Left lung (tissue), 10 donors: Measurements from ENCODE around the gene GLRA1. TPM values are rescaled to one million over a fixed set of nuclear protein-coding genes. Genes with fewer than 3 reads are reported as not detected.
"Not testable (repeated sequence)": the region's sequence is repeated elsewhere in the genome, so short reads cannot be mapped to it uniquely, and the experiment has no call there.

Experiments used
- ATAC-seq: fragments of 200-7000 bp; cut with Tn5 transposase; one replicate; pipeline ENCODE4 v1.9.1; 2020; ENCODE audit warnings: moderate library complexity
- DNase-seq, 4 donors: peaks; one replicate each; pipeline ENCODE4 v3.0.0-alpha.2; 2013 to 2020
- H3K27ac ChIP-seq, 2 donors: fragments of 200-600 bp; sonication (generic) in 1 of 2; one replicate each; pipeline versions ENCODE4 v1.5.0 to v1.8.0; 2020 to 2021
- H3K27me3 ChIP-seq, 2 donors: fragments of 200-600 bp; sonication (generic) in 1 of 2; one replicate each; pipeline versions ENCODE4 v1.5.0 to v1.8.0; 2020 to 2021
- H3K36me3 ChIP-seq, 2 donors: fragments of 200-600 bp; sonication (generic) in 1 of 2; one replicate each; pipeline versions ENCODE4 v1.5.0 to v1.8.0; 2020 to 2021
- H3K4me1 ChIP-seq, 2 donors: fragments of 200-600 bp; one replicate each; pipeline ENCODE4 v1.8.0; 2021
- H3K4me3 ChIP-seq, 2 donors: fragments of 200-600 bp; sonication (generic) in 1 of 2; one replicate each; pipeline versions ENCODE4 v1.5.0 to v1.8.0; 2020 to 2021; ENCODE audit warnings: mild to moderate bottlenecking in 1 of 2
- H3K9me3 ChIP-seq, 2 donors: fragments of 200-600 bp; sonication (generic) in 1 of 2; one replicate each; pipeline versions ENCODE4 v1.5.0 to v1.8.0; 2020 to 2021
- CTCF ChIP-seq, 2 donors: fragments of 200-600 bp; sonication (generic) in 1 of 2; IDR thresholded peaks; one replicate each; pipeline versions ENCODE4 v1.5.0 to v1.8.0; 2021; ENCODE audit warnings: antibody characterized with exemption in 2 of 2
- intact Hi-C, 2 donors: fragments of 100-400 bp; cut with DNase I; formaldehyde crosslinking; loops; one replicate each; pipeline versions ENCODE4 v1.11.2 to v1.14.2; 2022
- polyA plus RNA-seq, 6 donors: library from polyadenylated mRNA; unstranded; fragments of 120-200 nt; gene quantifications; one replicate each; pipeline ENCODE4 v1.2.1, GENCODE V29; 2013; ENCODE audit not compliant: insufficient read length in 6 of 6
- total RNA-seq, 2 donors: library from RNA; stranded (reverse); fragmentation: NEBNext Ultra II Directional; extraction: Animal tissue kit (Norgen Biotek cat#: 25700); gene quantifications; one replicate each; pipeline ENCODE4 v1.2.1, GENCODE V29; 2021
- donor health status: DM: no; HTN: yes; CAD: no.
- donor health status: DM: no; HTN: no; CAD: no.

The GLRA1 gene
- total and polyA plus RNA-seq, 8 donors, result 0.08 to 0.10 TPM; not detected in 6

- TF ChIP-seq CTCF (IDR thresholded peaks at IDR 0.05), result no peak
These were observed 140.5 kb downstream of the GLRA1 start for GRCh38 chr5:151784141-151784540.

GRCh38 chr5:151783664-151784063, 141.0 kb downstream of the GLRA1 start:
- ATAC-seq, H3K4me3 ChIP-seq, DNase-seq, H3K27me3 ChIP-seq, H3K9me3 ChIP-seq, intact Hi-C loops, H3K27ac ChIP-seq: not testable (repeated sequence)
- H3K4me1 ChIP-seq, result peaks cover 3 to 63% of the 10 kb centered on the region in 2 donors
- peaks cover 0 to 29% of the 10 kb centered on the region in 2 donors for H3K36me3 ChIP-seq

More at GRCh38 chr5:151784141-151784540, 140.5 kb downstream of the GLRA1 start:
- Histone ChIP-seq H3K4me3 (no peak overlapping the region), H3K36me3 (peaks cover 0 to 29% of the 10 kb centered on the region in 2 donors), H3K9me3 (no peaks in the 10 kb centered on the region), H3K27ac (no peak overlapping the region), H3K27me3 (no peaks in the 10 kb centered on the region), H3K4me1 (peaks cover 3 to 59% of the 10 kb centered on the region in 2 donors)
- DNase-seq (no peak), ATAC-seq (no peak)
- intact Hi-C loops, result no loop called here

- peaks cover 3 to 83% of the 10 kb centered on the region in 2 donors for H3K4me1 ChIP-seq
These were observed 143.4 kb downstream of the GLRA1 start for GRCh38 chr5:151781201-151781600.

GRCh38 chr5:151780348-151780747, 144.3 kb downstream of the GLRA1 start:
- intact Hi-C loops, result no loop called here
- peaks cover 4 to 84% of the 10 kb centered on the region in 2 donors for H3K4me1 ChIP-seq
- no peak for TF ChIP-seq CTCF (IDR thresholded peaks at IDR 0.05)
- DNase-seq (no peak), ATAC-seq (no peak)
- H3K4me3 ChIP-seq, result no peak overlapping the region
- H3K27me3 ChIP-seq, result no peaks in the 10 kb centered on the region
- peaks cover 0 to 20% of the 10 kb centered on the region in 2 donors for H3K36me3 ChIP-seq
- H3K9me3 ChIP-seq, result no peaks in the 10 kb centered on the region
- H3K27ac ChIP-seq, result no peak overlapping the region

More at GRCh38 chr5:151781201-151781600, 143.4 kb downstream of the GLRA1 start:
- H3K4me3 ChIP-seq, result no peak overlapping the region
- peaks cover 0 to 20% of the 10 kb centered on the region in 2 donors for H3K36me3 ChIP-seq
- H3K27me3 ChIP-seq, result no peaks in the 10 kb centered on the region
- no peak for TF ChIP-seq CTCF (IDR thresholded peaks at IDR 0.05)
- DNase-seq (no peak), ATAC-seq (no peak)
- intact Hi-C loops, result no loop called here
- no peaks in the 10 kb centered on the region for H3K9me3 ChIP-seq
- no peak overlapping the region for H3K27ac ChIP-seq

GRCh38 chr5:151779531-151780125, 145.0 kb downstream of the GLRA1 start:
- intact Hi-C loops, result no loop called here
- H3K9me3 ChIP-seq, result no peaks in the 10 kb centered on the region
- H3K4me1 ChIP-seq, result peaks cover 11 to 84% of the 10 kb centered on the region in 2 donors
- no peak for TF ChIP-seq CTCF (IDR thresholded peaks at IDR 0.05)
- no peaks in the 10 kb centered on the region for H3K27me3 ChIP-seq
- H3K36me3 ChIP-seq, result peaks cover 0 to 20% of the 10 kb centered on the region in 2 donors
- ATAC-seq (no peak), DNase-seq (no peak)
- H3K27ac ChIP-seq, result no peak overlapping the region
- no peak overlapping the region for H3K4me3 ChIP-seq
